Measurements from ENCODE around the gene SDR39U1.

The SDR39U1 gene

DNA sequence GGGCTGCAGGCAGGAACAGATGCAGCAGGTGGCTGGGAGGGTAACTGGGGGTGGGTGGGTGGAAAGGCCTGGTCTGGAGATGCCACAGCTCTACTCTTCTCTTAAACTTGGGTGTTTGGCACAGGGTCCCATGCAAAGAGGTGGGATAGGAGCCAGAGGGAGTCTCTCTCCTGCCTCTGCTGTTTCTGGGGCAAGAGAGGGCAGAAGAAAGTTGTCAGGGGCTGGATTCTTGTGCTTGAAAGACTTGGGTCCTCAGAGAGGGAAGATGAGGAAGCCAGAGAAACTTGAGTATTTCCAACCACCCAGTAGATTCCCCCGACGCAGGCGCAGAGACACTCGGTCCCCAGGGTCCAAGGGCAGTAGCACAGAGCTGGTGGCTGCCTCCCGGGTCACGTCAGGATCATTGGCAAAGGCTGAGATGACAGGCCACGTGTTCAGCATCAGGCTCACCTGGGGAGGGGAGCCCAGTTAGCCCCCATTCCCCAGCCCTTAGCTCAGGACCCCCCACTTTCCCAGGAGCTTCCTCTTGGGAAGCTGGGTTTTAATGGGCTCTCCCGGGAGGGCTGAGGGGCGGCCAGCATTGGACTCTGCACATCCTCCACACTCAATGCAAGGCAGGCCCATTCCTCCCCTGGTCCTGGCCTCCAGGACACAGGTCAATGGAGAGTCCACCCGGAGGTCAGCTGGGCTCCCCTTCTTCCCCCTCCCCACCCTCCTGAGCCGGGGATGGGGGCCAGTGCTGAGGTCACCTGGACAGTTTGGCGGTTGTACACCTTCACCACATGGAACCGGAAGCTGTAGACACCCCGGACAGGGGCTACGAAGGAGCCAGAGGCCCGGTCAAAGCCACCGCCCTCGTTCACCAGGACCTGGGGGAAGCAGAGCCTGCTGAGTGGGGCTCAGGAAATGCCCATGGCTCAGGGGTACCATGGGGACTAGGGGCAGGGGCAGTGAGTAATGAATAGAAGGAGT, 14.8 kb downstream of the SDR39U1 start:
- H3K36me3 ChIP-seq (ENCODE audit: control insufficient read depth in 2 of 2, insufficient read depth in 1 of 2, low read length in 2 of 2) = peaks cover 0 to 15% of the 10 kb centered on the region in 2 experiments; a peak in 1 of 3 replicates
- no peaks in the 10 kb centered on the region for H3K9me3 ChIP-seq (ENCODE audit: control insufficient read depth, insufficient read depth, low read depth, low read length)
- H3K4me3 ChIP-seq (ENCODE audit: low read depth, low read length) = no peak overlapping the region
- POLR2A ChIA-PET = no interaction called here
- CTCF ChIA-PET = interaction anchor here (0.6 to 13.9 kb wide), 3 partner anchors 9 to 97 kb away, joined by 3 to 468 read pairs (median 7); partner anchors contain the start of gene ADCY4
- peaks cover 9% of the 10 kb centered on the region for H3K4me1 ChIP-seq (ENCODE audit: control insufficient read depth, insufficient read depth, low read length)
- no peak overlapping the region for H3K27ac ChIP-seq (ENCODE audit: extremely low read depth, low read depth, low read length)
- TF ChIP-seq ZFP69B (tag by site-specific recombination; IDR thresholded peaks at IDR 0.05) = no peak
- no peak for TF ChIP-seq ZNF248 (tag by site-specific recombination; IDR thresholded peaks at IDR 0.05)
- TF ChIP-seq ZNF76 (tag by site-specific recombination; IDR thresholded peaks at IDR 0.05; ENCODE audit: borderline replicate concordance, low read depth) = no peak
- no peak for TF ChIP-seq ZNF23 (tag by site-specific recombination; IDR thresholded peaks at IDR 0.05; ENCODE audit: borderline replicate concordance)
- TF ChIP-seq ZFP37 (tag by site-specific recombination; IDR thresholded peaks at IDR 0.05) = no peak
- no peak for TF ChIP-seq HOXC10 (CRISPR knock-in tag; IDR thresholded peaks at IDR 0.05)
- TF ChIP-seq ZNF266 (tag by site-specific recombination; IDR thresholded peaks at IDR 0.05; ENCODE audit: low read depth) = no peak
- TF ChIP-seq, protein P1, sequence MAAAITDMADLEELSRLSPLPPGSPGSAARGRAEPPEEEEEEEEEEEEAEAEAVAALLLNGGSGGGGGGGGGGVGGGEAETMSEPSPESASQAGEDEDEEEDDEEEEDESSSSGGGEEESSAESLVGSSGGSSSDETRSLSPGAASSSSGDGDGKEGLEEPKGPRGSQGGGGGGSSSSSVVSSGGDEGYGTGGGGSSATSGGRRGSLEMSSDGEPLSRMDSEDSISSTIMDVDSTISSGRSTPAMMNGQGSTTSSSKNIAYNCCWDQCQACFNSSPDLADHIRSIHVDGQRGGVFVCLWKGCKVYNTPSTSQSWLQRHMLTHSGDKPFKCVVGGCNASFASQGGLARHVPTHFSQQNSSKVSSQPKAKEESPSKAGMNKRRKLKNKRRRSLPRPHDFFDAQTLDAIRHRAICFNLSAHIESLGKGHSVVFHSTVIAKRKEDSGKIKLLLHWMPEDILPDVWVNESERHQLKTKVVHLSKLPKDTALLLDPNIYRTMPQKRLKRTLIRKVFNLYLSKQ (tag by site-specific recombination; IDR thresholded peaks at IDR 0.05; ENCODE audit: borderline replicate concordance) = no peak
- no peak for TF ChIP-seq ZNF48 (tag by site-specific recombination; IDR thresholded peaks at IDR 0.05)
- no peak for TF ChIP-seq ZNF239 (tag by site-specific recombination; IDR thresholded peaks at IDR 0.05)
- TF ChIP-seq ZBTB20 (tag by site-specific recombination; IDR thresholded peaks at IDR 0.05) = no peak
- TF ChIP-seq, protein P2, sequence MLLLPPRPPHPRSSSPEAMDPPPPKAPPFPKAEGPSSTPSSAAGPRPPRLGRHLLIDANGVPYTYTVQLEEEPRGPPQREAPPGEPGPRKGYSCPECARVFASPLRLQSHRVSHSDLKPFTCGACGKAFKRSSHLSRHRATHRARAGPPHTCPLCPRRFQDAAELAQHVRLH (tag by site-specific recombination; IDR thresholded peaks at IDR 0.05) = no peak
- no peak for TF ChIP-seq ZNF169 (tag by site-specific recombination; IDR thresholded peaks at IDR 0.05)
- TF ChIP-seq MEIS1 (CRISPR knock-in tag; IDR thresholded peaks at IDR 0.05; ENCODE audit: borderline replicate concordance) = no peak
- no peak for TF ChIP-seq BCL11B (tag by site-specific recombination; IDR thresholded peaks at IDR 0.05; ENCODE audit: low read depth)
- TF ChIP-seq ZNF292 (tag by site-specific recombination; IDR thresholded peaks at IDR 0.05; ENCODE audit: borderline replicate concordance, low read depth) = no peak
- TF ChIP-seq TRIM28 (IDR thresholded peaks at IDR 0.05; ENCODE audit: borderline replicate concordance, low read length) = no peak
- no peak for TF ChIP-seq ZNF214 (tag by site-specific recombination; IDR thresholded peaks at IDR 0.05; ENCODE audit: borderline replicate concordance)

DNA sequence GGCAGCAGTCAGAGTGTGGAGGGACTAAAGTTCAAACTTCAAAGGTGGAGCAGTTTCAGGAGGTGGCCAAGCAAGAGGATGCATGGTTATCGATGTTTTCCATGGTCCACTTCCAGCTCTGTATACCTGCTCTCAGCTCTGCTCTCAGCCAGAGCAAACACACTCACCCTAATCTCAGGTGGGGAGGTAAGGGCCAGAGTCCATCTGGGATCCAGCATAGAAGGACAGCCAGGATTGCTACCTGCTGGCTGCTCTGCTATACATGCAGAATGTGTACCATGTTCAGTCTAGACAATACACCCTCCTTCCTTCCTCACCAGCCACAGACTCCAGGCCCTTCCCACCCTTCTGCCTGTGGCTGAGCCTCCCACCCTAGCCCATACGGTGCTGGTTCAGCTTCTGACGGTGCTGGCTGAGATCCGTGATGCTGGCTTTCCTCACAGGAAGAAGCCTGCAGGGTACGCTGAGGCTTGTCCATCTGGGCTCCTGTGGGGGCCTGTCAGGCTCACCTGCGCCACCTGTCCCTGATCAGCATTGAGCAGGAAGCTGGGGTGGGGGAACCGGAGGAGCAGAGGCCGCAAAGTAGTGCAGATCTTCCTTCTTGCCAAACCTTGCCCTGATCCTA, 15.6 kb downstream of the SDR39U1 start:
- peaks cover 9% of the 10 kb centered on the region for H3K4me1 ChIP-seq (ENCODE audit: control insufficient read depth, insufficient read depth, low read length)
- no peak for TF ChIP-seq ZNF571 (tag by site-specific recombination; IDR thresholded peaks at IDR 0.05)
- no peak for TF ChIP-seq ZNF302 (tag by site-specific recombination; IDR thresholded peaks at IDR 0.05; ENCODE audit: low read depth)
- TF ChIP-seq ZFP41 (tag by site-specific recombination; IDR thresholded peaks at IDR 0.05; ENCODE audit: borderline replicate concordance) = no peak
- TF ChIP-seq ZNF184 (tag by site-specific recombination; IDR thresholded peaks at IDR 0.05) = no peak
- TF ChIP-seq ZNF596 (tag by site-specific recombination; IDR thresholded peaks at IDR 0.05) = no peak
- no peak for TF ChIP-seq PRDM1 (tag by site-specific recombination; IDR thresholded peaks at IDR 0.05)
- no peak for TF ChIP-seq ZNF214 (tag by site-specific recombination; IDR thresholded peaks at IDR 0.05; ENCODE audit: borderline replicate concordance)
- TF ChIP-seq ZNF701 (tag by site-specific recombination; IDR thresholded peaks at IDR 0.05) = no peak
- no peak for TF ChIP-seq ZNF10 (tag by site-specific recombination; IDR thresholded peaks at IDR 0.05)
- TF ChIP-seq ZNF561 (tag by site-specific recombination; IDR thresholded peaks at IDR 0.05; ENCODE audit: borderline replicate concordance) = no peak
- no peak for TF ChIP-seq ZBTB7A (tag by site-specific recombination; IDR thresholded peaks at IDR 0.05; ENCODE audit: low read depth)
- TF ChIP-seq ZNF555 (tag by site-specific recombination; conservative IDR thresholded peaks at IDR 0.05) = no peak
- TF ChIP-seq ZBTB17 (tag by site-specific recombination; IDR thresholded peaks at IDR 0.05) = no peak
- TF ChIP-seq ZFP3 (tag by site-specific recombination; IDR thresholded peaks at IDR 0.05; ENCODE audit: low read depth) = no peak
- H3K36me3 ChIP-seq (ENCODE audit: control insufficient read depth in 2 of 2, insufficient read depth in 1 of 2, low read length in 2 of 2) = peaks cover 0 to 7% of the 10 kb centered on the region in 2 experiments; a peak in 1 of 3 replicates
- CTCF ChIA-PET = interaction anchor here (1.9 to 13.9 kb wide), 2 partner anchors 10 to 96 kb away, joined by 7 to 468 read pairs; partner anchors contain the start of gene ADCY4
- H3K9me3 ChIP-seq (ENCODE audit: control insufficient read depth, insufficient read depth, low read depth, low read length) = no peaks in the 10 kb centered on the region
- no peak overlapping the region for H3K4me3 ChIP-seq (ENCODE audit: low read depth, low read length)
- H3K27ac ChIP-seq (ENCODE audit: extremely low read depth, low read depth, low read length) = no peak overlapping the region
- POLR2A ChIA-PET = interaction anchor here (1.5 kb wide), 1 partner anchor 15 kb away, joined by 4 read pairs; no protein-coding TSS in a partner anchor
